ENCODE measurements around the gene PLEKHB1.

Gene PLEKHB1

GRCh38 chr11:73648571-73649046 is 2.2 kb downstream of the PLEKHB1 start:
- H3K4me3 ChIP-seq (ENCODE audit: low read depth in 1 of 2, low read length in 1 of 2), result no peak overlapping the region
- TF ChIP-seq CTCF (IDR thresholded peaks at IDR 0.05), result no peak
- no peaks in the 10 kb centered on the region for H3K9me3 ChIP-seq
- H3K27ac ChIP-seq, result no peak overlapping the region
- H3K4me1 ChIP-seq (ENCODE audit: control insufficient read depth in 1 of 2, insufficient read depth in 1 of 2, low read depth in 1 of 2, low read length in 1 of 2), result peaks cover 11 to 13% of the 10 kb centered on the region in 2 experiments
- no peaks in the 10 kb centered on the region for H3K36me3 ChIP-seq
- peaks cover 36% of the 10 kb centered on the region for H3K27me3 ChIP-seq

DNA sequence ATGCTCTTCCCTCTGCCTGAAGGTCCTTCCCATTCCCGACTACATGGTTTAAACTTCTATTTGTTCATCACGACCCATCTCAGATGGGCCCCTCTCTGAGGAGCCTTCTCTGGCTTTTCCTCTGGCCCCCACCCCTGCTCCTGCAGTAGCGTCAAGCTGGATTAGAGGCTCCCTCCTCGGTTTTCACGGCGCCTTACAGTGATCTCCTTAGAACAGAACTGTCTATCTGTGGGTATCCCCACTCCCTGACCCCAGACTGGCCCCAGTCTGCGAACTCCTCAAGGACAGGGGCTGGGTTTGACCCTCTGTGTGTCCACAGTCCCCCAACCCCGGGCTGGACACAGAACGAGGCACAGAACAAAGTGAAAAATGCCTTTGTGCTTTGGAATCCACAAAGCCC is 2.8 kb downstream of the PLEKHB1 start:
- Histone ChIP-seq H3K27me3 (peaks cover 36% of the 10 kb centered on the region), H3K4me3 (ENCODE audit: low read depth in 1 of 2, low read length in 1 of 2) (no peak overlapping the region), H3K36me3 (no peaks in the 10 kb centered on the region), H3K27ac (no peak overlapping the region), H3K4me1 (ENCODE audit: control insufficient read depth in 1 of 2, insufficient read depth in 1 of 2, low read depth in 1 of 2, low read length in 1 of 2) (peaks cover 11 to 13% of the 10 kb centered on the region in 2 experiments), H3K9me3 (no peaks in the 10 kb centered on the region)
- no peak for TF ChIP-seq CTCF (IDR thresholded peaks at IDR 0.05)

GRCh38 chr11:73650400-73650799 is 4.0 kb downstream of the PLEKHB1 start:
- no peak for TF ChIP-seq CTCF (IDR thresholded peaks at IDR 0.05)
- no peak overlapping the region for H3K27ac ChIP-seq
- H3K36me3 ChIP-seq, result no peaks in the 10 kb centered on the region
- no peak overlapping the region for H3K4me3 ChIP-seq (ENCODE audit: low read depth in 1 of 2, low read length in 1 of 2)
- H3K9me3 ChIP-seq, result no peaks in the 10 kb centered on the region
- peaks cover 32% of the 10 kb centered on the region for H3K27me3 ChIP-seq
- peaks cover 8% of the 10 kb centered on the region in 2 experiments for H3K4me1 ChIP-seq (ENCODE audit: control insufficient read depth in 1 of 2, insufficient read depth in 1 of 2, low read depth in 1 of 2, low read length in 1 of 2)

GRCh38 chr11:73651252-73651651 is 4.9 kb downstream of the PLEKHB1 start:
- Histone ChIP-seq H3K27me3 (peaks cover 23% of the 10 kb centered on the region), H3K9me3 (no peaks in the 10 kb centered on the region), H3K27ac (no peak overlapping the region), H3K4me3 (ENCODE audit: low read depth in 1 of 2, low read length in 1 of 2) (no peak overlapping the region), H3K36me3 (no peaks in the 10 kb centered on the region), H3K4me1 (ENCODE audit: control insufficient read depth in 1 of 2, insufficient read depth in 1 of 2, low read depth in 1 of 2, low read length in 1 of 2) (peaks cover 3 to 7% of the 10 kb centered on the region in 2 experiments)
- no peak for TF ChIP-seq CTCF (IDR thresholded peaks at IDR 0.05)

DNA sequence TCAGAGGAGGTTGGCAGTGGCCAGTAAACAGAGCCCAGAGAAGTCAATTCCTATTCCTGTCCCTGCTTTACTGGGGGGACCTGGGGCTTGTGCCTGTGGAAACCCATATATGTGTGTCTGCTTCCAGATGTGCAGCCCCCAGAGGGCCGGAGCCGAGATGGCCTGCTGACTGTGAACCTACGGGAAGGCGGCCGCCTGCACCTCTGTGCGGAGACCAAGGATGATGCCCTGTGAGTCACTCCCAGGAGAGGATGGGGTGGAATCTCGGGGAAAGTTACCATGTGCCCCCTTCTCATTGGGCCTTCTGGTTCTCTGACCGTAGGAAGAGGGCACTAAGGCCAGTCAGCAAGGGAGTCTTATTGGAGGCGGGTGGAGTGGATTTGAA is 5.3 kb downstream of the PLEKHB1 start:
- Histone ChIP-seq H3K9me3 (no peaks in the 10 kb centered on the region), H3K4me1 (ENCODE audit: control insufficient read depth in 1 of 2, insufficient read depth in 1 of 2, low read depth in 1 of 2, low read length in 1 of 2) (peaks cover 3 to 7% of the 10 kb centered on the region in 2 experiments), H3K36me3 (no peaks in the 10 kb centered on the region), H3K27ac (no peak overlapping the region), H3K4me3 (ENCODE audit: low read depth in 1 of 2, low read length in 1 of 2) (no peak overlapping the region), H3K27me3 (peaks cover 19% of the 10 kb centered on the region)
- TF ChIP-seq CTCF (IDR thresholded peaks at IDR 0.05), result no peak

Measured in neutrophil (primary cell).